ENCODE measurements around the gene SLC7A7.
"Not testable (repeated sequence)": the region's sequence is repeated elsewhere in the genome, so short reads cannot be mapped to it uniquely, and the experiment has no call there.

The SLC7A7 gene

DNA sequence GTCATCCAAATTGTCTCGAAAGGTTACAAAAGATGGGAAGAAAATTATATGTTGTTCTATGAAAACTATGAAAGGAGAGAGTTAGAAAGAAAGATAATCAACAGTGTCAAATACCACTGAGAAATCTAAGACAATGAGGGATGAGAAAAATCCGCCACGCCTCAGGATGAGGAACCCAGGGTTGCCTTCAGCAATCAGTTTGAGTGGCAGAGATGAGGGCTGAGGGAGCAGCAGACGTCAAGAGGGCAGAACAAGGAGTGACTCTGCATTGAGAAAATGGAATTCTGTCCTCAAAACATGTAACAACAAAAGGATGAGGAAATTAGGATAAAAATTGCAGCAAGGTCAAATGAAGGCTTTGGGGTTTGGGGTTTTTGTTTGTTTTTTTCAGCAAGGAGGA lies 67.0 kb downstream of the SLC7A7 start:
- DNase-seq: no peak

DNA sequence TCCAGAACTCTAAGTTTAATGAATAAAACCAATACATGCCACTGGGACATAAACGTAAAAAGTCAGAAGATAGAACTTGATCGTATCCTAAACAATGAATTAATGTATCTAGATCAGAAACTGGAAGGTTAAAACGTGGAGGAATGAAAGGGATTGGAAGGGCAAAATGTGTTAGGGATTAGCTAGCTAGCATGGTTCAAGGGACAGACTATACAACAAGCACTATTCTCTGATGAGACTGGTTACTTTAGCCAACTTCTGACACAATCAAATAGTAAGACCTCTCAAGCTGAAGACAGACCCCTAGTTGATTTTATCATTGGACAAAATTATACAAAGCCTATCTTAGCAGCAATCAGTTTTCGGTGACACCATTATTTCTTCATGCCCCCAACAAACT lies 67.5 kb downstream of the SLC7A7 start:
- DNase-seq: no peak

DNA sequence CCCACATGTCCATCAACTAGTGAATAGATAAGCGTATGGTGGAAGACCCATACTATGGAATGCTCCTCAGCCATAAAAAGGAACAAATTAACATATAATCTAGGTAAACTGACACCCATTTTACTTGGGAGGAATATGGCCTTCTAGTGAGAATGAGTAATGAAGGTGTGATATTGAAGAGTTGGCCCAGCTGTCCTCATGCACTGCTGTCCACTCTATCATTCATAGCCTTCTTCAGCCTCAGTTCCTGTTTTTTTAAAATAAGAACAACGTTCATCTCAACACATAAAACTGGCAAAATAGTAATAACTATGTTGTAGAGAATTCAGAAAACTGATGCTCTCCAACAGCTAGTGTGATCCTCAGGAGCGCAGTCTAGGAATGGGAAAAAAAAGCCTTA lies 75.2 kb downstream of the SLC7A7 start:
- DNase-seq: no peak

DNA sequence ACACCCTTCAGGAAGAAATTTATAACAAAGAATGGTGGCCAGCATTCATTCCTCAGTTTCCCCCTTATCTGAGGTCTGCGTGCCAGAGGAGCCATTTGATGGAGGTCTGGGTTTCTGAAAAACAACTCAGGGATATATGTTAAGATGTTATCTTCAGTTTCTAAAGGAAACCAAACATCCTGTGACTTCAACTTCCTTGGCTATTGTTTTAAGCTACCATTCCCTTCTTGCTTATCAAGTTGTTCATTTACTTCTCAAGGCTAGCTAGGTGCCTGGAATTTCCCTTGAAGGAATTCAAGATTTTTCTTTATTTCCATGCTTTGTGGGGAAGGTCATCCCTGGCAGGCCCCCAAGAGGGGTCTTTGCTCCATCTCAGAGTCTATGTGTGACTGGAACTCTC lies 75.8 kb downstream of the SLC7A7 start:
- DNase-seq: no peak

DNA sequence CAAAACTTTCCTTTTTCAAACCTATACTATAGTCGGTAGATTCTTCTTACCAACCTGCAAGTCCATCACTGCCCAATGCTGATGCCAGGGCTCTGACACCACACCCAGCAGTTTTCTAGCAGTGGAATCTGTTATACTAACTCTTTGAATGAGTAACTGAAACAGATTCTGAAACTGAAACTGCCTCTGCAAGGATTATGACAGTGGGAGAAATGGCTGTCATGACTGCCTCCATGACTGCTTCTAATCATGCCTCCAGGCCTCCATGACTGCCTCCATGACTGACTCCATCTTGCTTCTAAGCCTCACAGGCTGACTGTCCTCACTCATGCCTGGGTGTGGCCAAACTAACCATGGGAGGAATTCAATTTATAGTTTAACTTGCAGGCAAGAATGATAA lies 78.2 kb downstream of the SLC7A7 start:
- no peak for DNase-seq

DNA sequence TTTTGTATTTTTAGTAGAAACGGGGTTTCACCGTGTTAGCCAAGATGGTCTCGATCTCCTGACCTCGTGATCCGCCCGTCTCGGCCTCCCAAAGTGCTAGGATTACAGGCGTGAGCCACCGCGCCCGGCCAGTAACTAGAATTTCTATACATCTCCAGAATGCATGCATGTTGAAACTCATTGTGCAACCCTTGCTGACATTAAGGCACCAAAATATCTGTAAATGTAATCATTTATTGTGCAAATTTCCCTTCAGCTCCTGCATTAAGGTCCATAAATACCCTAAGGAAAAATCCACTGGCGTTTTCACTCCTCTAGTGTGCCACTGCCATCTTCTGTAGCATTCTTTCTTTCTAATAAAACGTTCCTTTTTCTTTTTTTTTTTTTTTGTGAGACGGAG lies 78.9 kb downstream of the SLC7A7 start:
- DNase-seq: not testable (repeated sequence)

DNA sequence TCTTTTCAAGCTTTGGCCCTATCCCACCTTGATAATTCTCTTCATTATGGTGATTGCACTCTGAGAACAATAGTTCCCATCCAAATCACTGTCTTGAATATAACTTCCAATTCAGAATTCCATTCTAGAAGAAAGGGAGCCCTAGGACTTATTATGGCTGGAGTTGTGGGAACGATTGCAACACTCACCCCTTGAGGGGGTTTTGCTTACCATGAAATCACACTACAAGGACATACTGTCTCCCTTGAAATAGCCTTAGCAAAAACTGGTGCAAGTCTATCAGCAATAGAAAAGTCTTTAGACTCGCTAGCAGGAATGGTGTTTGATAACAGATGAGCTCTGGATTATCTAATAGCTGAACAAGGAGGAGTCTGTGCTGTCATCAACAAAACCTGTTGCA lies 80.1 kb downstream of the SLC7A7 start:
- DNase-seq: no peak

DNA sequence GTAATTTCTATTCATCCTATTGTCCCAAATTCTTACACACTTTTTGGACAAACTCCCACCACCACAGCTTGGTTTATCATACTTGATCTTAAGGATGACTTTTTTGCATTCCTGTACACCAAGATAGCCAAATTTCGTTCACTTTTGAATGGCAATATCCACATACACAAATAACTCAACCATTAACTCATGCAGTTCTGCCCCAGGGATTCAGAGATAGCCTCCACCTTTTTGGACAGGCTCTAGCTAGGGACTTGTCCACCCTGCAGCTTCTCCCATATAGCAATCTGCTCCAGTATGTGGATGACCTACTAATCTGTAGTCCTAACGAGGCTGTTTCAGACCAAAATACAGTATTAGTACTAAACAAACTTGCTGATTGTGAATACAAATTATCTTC lies 81.4 kb downstream of the SLC7A7 start:
- DNase-seq: no peak

DNA sequence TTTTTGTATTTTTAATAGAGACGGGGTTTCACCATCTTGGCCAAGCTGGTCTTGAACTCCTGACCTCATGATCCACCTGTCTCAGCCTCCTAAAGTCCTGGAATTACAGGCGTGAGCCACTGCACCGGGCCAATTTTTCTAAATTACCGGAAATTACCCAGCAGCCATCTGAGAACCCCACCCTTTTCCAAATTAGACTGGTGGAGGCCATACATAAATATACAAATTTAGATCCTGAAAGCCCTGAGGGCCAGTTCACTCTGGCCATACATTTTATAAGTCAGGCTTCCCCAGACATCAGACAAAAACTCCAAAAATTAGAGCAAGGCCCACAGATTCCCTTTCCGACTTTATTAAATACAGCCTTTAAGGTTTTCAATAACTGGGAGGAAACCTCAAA lies 83.2 kb downstream of the SLC7A7 start:
- not testable (repeated sequence) for DNase-seq

DNA sequence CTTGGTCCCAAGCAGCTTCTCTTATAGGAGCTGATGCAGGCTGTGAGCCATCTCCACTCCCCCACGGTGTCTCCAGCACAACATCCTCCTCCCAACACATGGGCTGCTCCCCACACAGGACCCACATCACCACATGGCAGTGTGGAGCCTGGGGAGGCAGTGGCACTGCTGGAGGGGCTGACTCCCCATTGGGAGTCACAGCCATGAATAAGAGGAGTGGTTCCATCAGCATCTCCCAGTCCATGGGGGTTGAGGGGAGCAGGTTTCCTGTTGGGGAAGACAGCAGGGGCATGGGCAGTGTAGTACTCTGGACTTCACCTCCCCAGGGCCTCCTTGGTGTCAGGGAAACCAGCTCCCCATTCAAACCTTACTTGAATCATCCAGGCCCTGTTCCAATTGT lies 89.2 kb downstream of the SLC7A7 start:
- DNase-seq: no peak

DNA sequence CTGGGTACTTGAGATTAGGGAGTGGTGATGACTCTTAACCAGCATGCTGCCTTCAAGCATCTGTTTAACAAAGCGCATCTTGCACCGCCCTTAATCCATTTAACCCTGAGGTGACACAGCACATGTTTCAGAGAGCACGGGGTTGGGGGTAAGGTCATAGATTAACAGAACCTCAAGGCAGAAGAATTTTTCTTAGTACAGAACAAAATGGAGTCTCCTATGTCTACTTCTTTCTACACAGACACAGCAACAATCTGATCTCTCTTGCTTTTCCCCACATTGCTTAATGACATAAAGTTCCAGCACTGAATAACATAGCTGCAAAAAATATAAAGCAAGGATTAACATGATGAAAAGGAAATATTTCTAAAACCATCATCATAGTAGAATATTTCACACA lies 89.9 kb downstream of the SLC7A7 start:
- not testable (repeated sequence) for DNase-seq

DNA sequence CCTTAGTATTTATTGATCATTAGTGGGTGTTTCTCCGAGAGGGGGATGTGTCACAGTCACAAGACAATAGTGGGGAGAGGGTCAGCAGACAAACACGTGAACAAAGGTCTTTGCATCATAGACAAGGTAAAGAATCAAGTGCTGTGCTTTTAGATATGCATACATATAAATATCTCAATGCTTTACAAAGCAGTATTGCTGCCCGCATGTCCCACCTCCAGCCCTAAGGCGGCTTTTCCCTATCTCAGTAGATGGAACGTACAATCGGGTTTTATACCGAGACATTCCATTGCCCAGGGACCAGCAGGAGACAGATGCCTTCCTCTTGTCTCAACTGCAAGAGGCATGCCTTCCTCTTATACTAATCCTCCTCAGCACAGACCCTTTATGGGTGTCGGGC lies 90.4 kb downstream of the SLC7A7 start:
- DNase-seq: not testable (repeated sequence)

DNA sequence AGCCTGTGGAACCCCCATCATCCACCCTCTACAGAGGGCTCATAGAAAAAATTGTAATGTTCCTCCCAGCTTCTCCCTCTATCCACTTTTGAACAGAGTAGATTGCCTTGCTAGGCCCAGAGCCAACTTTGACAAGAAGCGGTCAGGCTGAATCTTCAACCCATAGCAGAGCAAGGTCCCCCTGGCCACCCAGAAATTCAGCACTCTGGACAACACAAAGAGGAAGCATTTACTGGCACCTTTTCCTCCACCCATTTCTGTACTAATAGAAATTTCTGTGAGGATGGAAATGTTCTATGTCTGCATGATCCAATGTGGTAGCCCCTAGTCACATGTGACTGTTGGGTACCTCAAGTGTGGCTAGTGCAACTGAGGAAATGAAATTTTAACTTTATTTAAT lies 91.4 kb downstream of the SLC7A7 start:
- no peak for DNase-seq

Measured in NCI-H2107 (cell line).